Stimulated activated CD4-positive, alpha-beta T cell treated with anti-CD3 and anti-CD28 coated beads, Interleukin-2, amount 100 ng/mL, for 48 hours (primary cell): ENCODE measurements around the gene ZNF445.
"Not testable (repeated sequence)": the region's sequence is repeated elsewhere in the genome, so short reads cannot be mapped to it uniquely, and the experiment has no call there.

Source experiments
- DNase-seq, 2 donors: peaks; one replicate each; pipeline ENCODE4 v3.0.0-alpha.2; 2020

Gene ZNF445

GRCh38 chr3:44474886-44475285 lies 2.6 kb downstream of the ZNF445 start:
- not testable (repeated sequence) for DNase-seq

- DNase-seq: no peak
These were observed 7.0 kb downstream of the ZNF445 start for GRCh38 chr3:44470430-44470829.

GRCh38 chr3:44469914-44470313 lies 7.6 kb downstream of the ZNF445 start:
- DNase-seq: no peak

- DNase-seq: peak; percentile 37
These were observed 8.6 kb downstream of the ZNF445 start for GRCh38 chr3:44468572-44469520.

GRCh38 chr3:44468099-44468537 lies 9.4 kb downstream of the ZNF445 start:
- not testable (repeated sequence) for DNase-seq

GRCh38 chr3:44467241-44467640 lies 10.2 kb downstream of the ZNF445 start:
- DNase-seq: no peak

DNA sequence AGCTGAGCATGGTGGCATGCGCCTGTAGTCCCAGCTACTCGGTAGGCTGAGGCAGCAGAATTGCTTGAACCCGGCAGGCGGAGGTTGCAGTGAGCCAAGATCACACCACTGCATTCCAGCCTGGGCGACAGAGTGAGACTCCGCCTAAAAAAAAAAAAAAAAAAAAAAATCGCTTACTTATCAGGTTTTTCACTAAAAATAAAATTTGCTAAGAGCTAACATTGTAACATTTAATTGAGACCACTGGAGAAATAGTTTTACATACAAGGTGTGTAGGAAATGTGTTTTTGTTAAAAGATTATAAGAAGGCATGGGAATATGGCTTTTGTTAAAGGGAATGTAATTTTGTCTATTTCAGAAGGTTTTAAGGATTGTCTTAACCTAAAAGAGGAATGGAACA lies 12.6 kb downstream of the ZNF445 start:
- DNase-seq: not testable (repeated sequence)

DNA sequence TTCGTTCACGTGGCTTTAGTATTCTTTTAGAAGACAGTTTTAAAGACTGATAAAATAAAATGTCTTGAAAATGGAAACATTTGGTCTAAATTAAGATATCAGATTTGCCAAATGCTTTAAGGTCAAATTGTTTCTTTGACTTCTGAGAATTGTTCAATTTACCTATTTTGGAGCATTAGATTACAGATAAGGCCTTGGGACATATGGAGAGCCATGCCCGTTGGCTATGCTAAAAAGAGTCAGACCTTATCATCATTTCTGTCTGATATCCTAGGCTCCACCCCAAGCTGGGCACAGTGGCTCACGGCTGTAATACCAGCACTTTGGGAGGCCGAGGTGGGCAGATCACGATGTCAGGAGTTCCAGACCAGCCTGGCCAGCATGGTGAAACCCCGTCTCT lies 13.0 kb downstream of the ZNF445 start:
- DNase-seq: no peak

- not testable (repeated sequence) for DNase-seq
These were observed 17.4 kb downstream of the ZNF445 start for GRCh38 chr3:44460050-44460449.

- DNase-seq: no peak
These were observed 22.2 kb downstream of the ZNF445 start for GRCh38 chr3:44455318-44455717.

DNA sequence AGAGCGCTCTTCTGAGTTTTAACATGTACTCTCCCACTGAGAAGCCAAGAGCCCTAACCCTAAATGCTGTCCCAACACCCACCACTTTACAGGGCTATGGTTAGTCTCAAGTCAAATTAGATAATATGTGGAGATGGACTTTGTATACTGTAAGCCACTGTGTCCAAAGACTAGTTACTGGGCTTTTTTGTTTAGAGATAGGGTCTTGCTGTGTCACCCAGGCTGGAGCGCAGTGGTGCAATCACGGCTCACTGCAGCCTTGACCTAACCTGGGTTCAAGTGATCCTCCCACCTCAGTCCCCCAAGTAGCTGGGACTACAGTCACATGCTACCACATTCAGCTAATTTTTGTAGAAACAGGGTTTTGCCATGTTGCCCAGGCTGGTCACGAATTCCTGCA lies 23.2 kb downstream of the ZNF445 start:
- no peak for DNase-seq

DNA sequence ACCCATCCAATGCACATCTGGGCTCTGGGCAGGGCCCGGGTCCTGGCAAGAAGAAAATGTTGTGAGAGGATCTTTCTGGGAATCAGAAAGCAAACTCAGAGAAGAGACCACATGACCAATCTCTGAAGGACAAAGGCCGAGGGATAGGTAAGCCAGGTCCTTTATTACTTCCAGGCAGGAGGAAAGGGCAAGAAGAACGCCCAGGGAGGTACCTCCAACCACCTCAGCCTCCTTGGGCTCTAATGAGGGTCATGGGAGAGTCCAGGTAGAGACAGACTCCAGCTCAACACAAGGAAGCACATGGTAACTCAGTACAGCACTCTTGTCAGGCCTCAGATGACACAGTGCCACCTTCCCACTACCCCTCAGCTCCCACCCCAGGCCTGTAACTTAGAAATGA lies 26.0 kb downstream of the ZNF445 start:
- DNase-seq: no peak

DNA sequence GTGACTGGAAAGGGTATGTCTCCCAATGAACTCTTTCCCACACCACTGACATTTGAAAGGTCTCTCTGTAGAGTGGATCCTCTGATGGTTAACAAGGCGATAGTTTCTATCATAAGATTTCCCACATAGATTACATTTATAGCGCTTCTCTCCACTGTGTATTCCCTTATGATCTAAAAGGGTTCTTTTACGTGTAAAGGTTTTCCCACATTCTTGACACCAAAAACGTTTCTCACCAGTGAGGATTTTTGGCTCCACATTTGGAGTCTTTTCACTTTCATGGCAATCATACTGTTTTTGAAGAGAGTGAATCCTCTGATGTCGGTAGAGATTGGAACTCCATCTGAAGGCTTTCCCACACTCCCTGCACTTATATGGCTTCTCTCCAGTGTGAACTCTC lies 30.5 kb downstream of the ZNF445 start:
- no peak for DNase-seq

- DNase-seq: no peak
These were observed 31.7 kb downstream of the ZNF445 start for GRCh38 chr3:44445786-44446185.

- no peak for DNase-seq
These were observed 32.4 kb downstream of the ZNF445 start for GRCh38 chr3:44444896-44445691.

DNA sequence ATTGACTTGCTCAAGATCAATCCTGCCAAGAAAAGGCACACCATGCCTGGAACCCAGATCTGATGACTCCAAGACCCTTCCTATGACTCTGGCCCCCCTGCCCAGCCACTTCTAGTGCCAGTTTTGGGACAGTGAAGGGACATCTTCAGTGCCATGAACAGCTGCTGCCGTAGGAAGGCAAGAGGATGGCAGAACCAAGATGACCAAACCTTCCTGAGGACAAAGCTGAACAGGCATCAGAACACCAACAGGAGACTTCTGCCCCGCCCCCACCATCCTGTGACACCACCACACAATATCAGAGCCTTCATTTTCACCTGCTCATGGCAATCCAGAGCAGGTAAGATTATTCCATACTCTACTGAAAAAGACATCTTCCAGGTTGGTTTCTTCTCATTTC lies 33.0 kb downstream of the ZNF445 start:
- no peak for DNase-seq

- no peak for DNase-seq
These were observed 34.7 kb downstream of the ZNF445 start for GRCh38 chr3:44442596-44443309.

DNA sequence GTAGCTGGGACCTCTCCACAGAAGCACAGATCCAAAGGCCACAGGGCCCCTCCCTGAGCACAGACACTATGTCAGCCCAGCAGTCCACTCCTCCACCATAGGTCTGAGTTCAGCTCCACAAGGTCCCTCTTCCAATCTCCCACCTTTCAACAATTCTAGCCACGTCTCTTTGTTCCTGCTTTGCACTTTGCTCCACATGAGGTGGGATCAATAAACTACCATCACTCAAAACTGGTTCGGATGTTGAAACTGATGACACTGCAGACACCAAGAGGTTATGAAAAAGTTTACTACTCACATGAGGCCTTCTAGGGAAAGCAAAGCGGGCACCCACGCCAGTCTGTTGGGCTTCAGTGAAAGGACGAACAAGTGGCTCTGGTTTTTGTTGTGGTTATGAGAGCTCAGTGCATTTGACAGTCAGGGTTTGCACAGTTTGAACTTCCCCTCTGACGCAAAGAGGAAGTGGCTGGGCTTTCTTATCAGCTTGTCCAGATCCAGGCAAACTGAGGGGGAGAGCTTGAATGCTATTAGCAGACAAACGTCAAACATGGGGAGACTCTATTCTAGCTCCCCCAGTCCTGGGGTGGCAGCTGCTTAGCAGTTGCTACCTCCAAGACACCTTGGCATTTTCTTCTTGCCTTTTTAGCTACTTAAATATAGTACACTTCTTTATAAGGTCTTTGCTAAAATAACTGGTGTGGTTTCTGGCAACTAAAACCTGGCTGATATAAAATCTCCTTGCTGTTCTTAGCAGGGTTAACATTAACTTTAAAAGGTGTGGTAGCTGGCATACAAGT lies 37.8 kb downstream of the ZNF445 start:
- DNase-seq: peak; percentile 53 to 54

DNA sequence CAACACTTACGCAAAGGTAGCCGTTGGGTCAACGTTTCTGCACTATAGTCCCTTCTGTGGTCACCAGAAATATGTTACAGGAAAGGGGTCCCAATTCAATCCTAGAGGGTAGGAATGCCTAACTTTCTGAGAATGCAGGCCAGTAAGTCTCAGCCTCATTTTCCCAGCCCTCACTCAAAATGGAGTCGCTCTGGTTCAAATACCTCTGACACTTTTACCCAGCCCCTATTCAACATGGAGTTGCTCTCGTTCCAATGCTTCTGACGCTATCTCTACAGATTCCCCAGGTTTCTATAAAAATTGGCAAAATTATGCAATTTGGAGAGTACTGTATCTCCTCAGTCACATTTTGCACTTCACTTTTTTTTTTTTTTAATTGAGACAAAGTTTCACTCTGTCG lies 39.7 kb downstream of the ZNF445 start:
- DNase-seq: no peak

- no peak for DNase-seq
These were observed 41.3 kb downstream of the ZNF445 start for GRCh38 chr3:44436181-44436580.

GRCh38 chr3:44434834-44435510 lies 42.5 kb downstream of the ZNF445 start:
- no peak for DNase-seq

DNA sequence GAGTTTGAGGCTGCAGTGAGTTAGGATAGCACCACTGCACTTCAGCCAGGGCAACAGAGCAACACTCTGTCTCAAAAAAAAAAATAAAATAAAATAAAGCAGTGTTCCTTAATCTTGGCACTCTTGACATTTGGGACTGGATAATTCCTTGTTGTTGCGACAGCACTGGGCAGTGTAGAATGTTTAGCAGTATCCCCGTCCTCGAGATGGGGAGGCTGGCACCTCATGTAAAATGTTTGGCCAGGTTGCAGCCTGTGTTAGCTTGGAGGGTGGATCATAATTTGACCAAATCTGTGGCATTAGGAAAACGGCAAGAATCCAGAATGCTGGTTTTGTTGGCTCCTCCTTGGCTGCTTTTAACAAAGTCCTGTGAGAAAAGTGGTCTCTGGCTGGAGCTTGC lies 47.0 kb downstream of the ZNF445 start:
- DNase-seq: no peak
